ENCODE data around the gene LPIN1.

LPIN1 gene

DNA sequence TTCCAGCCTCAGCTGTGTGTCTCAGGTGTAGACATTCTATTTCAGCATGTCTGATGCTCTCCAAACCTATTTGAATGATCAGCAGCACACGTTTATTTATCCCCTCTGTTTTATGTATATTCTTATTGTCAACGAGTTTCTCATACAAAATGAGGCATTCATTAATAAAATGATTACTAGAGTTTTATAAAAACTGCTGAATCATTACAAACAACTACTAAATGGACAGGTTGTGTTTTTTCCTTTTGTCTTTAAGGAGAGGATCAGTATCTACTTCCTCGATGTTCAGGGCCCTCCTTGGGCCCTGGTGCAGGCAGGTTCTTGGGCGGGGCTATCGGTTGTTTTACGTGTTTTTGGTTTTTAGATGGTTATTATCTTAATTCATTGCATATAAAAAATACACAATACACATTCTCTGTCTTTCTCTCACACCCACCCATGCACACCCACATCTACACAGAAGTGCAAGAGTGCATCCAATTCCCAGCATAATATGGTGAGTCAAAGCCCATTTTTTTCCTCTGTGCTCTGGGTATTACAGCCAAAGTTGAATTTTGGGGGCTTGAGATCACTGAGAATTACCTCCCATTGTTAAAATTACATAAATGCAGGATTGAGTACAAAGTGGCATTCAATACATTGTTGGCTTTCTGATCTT, 24.2 kb downstream of the LPIN1 start:
- TF ChIP-seq EZH2phosphoT487 (IDR thresholded peaks at IDR 0.05; ENCODE audit: low read depth): no peak
- TF ChIP-seq, protein P1, sequence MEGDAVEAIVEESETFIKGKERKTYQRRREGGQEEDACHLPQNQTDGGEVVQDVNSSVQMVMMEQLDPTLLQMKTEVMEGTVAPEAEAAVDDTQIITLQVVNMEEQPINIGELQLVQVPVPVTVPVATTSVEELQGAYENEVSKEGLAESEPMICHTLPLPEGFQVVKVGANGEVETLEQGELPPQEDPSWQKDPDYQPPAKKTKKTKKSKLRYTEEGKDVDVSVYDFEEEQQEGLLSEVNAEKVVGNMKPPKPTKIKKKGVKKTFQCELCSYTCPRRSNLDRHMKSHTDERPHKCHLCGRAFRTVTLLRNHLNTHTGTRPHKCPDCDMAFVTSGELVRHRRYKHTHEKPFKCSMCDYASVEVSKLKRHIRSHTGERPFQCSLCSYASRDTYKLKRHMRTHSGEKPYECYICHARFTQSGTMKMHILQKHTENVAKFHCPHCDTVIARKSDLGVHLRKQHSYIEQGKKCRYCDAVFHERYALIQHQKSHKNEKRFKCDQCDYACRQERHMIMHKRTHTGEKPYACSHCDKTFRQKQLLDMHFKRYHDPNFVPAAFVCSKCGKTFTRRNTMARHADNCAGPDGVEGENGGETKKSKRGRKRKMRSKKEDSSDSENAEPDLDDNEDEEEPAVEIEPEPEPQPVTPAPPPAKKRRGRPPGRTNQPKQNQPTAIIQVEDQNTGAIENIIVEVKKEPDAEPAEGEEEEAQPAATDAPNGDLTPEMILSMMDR (IDR thresholded peaks at IDR 0.05; ENCODE audit: low read depth, low read length): no peak
- H3K4me3 ChIP-seq (ENCODE audit: low read length): no peak overlapping the region
- no peaks in the 10 kb centered on the region for H3K27me3 ChIP-seq (ENCODE audit: low read depth, low read length)
- no peak overlapping the region for H3K27ac ChIP-seq (ENCODE audit: low read length)
- H3K9me3 ChIP-seq (ENCODE audit: insufficient read depth, low read length): no peaks in the 10 kb centered on the region
- peaks cover 10% of the 10 kb centered on the region for H3K4me1 ChIP-seq (ENCODE audit: low read length)
- H4K20me1 ChIP-seq (ENCODE audit: insufficient read depth, low read length): no peaks in the 10 kb centered on the region
- no peak overlapping the region for H2AFZ ChIP-seq (ENCODE audit: low read depth, low read length)
- H3K9ac ChIP-seq (ENCODE audit: low read length): no peak overlapping the region
- H3K79me2 ChIP-seq (ENCODE audit: low read length): no peaks in the 10 kb centered on the region
- peaks cover 44% of the 10 kb centered on the region for H3K36me3 ChIP-seq (replicated peaks; ENCODE audit: low read depth, low read length)
- H3K4me2 ChIP-seq (ENCODE audit: low read length): no peak overlapping the region

DNA sequence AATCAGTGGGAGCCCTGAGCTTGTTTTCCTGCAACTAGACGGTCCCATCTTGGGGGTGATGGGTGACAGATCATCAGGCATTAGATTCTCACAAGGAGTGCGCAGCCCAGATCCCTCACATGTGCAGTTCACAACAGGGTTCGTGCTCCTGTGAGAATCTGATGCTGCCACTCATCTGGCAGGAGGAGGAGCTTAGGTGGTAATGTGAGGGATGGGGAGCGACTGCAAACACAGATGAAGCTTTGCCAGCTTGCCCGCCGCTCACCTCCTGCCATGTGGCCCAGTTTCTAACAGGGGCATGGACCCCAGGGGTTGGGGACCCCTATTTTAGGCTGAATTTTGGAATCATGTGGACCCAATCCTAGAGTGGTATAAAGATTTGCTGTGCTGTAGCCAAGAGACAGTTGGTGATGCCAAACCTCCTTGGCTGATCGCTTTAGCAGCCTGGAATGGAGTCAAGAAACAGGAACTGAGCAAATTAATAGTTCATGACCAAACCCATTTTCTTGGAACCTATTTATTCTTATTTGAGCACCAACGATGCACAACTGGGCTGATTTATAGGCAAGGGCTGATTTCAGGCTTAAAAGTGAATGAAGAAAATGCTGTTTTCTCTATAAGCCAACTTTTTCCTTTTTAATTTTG, 25.7 kb downstream of the LPIN1 start:
- no peaks in the 10 kb centered on the region for H3K27me3 ChIP-seq (ENCODE audit: low read depth, low read length)

DNA sequence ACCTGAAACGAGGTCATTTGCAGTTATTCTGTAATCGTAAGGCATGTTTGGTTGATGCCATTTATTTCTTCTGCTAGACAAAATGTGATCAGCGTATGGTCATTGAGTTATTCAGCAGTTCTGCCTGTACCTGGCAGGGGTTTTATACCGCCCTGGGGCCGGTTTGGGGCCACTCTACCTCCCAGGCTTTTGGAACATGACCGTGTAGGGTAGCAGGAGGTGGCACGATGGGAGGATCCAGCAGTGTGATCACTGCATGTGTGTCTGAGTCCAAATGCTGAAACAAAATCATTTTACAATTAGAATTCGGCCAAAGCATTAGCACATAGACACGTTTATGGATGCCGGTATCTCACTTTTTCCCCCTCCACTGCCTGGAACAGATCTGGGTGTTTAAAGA, 26.7 kb downstream of the LPIN1 start:
- no peaks in the 10 kb centered on the region for H3K27me3 ChIP-seq (ENCODE audit: low read depth, low read length)

More for the DNA sequence above, 25.7 kb downstream of the LPIN1 start:
- TF ChIP-seq, protein P1 (IDR thresholded peaks at IDR 0.05; ENCODE audit: low read depth, low read length): no peak
- TF ChIP-seq EZH2phosphoT487 (IDR thresholded peaks at IDR 0.05; ENCODE audit: low read depth): no peak
- Histone ChIP-seq H4K20me1 (ENCODE audit: insufficient read depth, low read length) (no peaks in the 10 kb centered on the region), H2AFZ (ENCODE audit: low read depth, low read length) (no peak overlapping the region), H3K4me3 (ENCODE audit: low read length) (no peak overlapping the region), H3K4me2 (ENCODE audit: low read length) (no peak overlapping the region), H3K79me2 (ENCODE audit: low read length) (no peaks in the 10 kb centered on the region), H3K9me3 (ENCODE audit: insufficient read depth, low read length) (no peaks in the 10 kb centered on the region), H3K36me3 (replicated peaks; ENCODE audit: low read depth, low read length) (peaks cover 34% of the 10 kb centered on the region), H3K27ac (ENCODE audit: low read length) (no peak overlapping the region), H3K4me1 (ENCODE audit: low read length) (peaks cover 10% of the 10 kb centered on the region), H3K9ac (ENCODE audit: low read length) (no peak overlapping the region)

More for the DNA sequence above, 26.7 kb downstream of the LPIN1 start:
- peaks cover 10% of the 10 kb centered on the region for H3K4me1 ChIP-seq (ENCODE audit: low read length)
- no peak overlapping the region for H2AFZ ChIP-seq (ENCODE audit: low read depth, low read length)
- peaks cover 27% of the 10 kb centered on the region for H3K36me3 ChIP-seq (replicated peaks; ENCODE audit: low read depth, low read length)
- H4K20me1 ChIP-seq (ENCODE audit: insufficient read depth, low read length): no peaks in the 10 kb centered on the region
- H3K4me2 ChIP-seq (ENCODE audit: low read length): no peak overlapping the region
- no peak overlapping the region for H3K4me3 ChIP-seq (ENCODE audit: low read length)
- no peaks in the 10 kb centered on the region for H3K79me2 ChIP-seq (ENCODE audit: low read length)
- H3K9me3 ChIP-seq (ENCODE audit: insufficient read depth, low read length): no peaks in the 10 kb centered on the region
- no peak overlapping the region for H3K27ac ChIP-seq (ENCODE audit: low read length)
- TF ChIP-seq, protein P1 (IDR thresholded peaks at IDR 0.05; ENCODE audit: low read depth, low read length): no peak
- no peak for TF ChIP-seq EZH2phosphoT487 (IDR thresholded peaks at IDR 0.05; ENCODE audit: low read depth)
- H3K9ac ChIP-seq (ENCODE audit: low read length): no peak overlapping the region

Measured in OCI-LY3 (cell line).